Measurements from ENCODE around the gene CXXC1. TPM values are rescaled to one million over a fixed set of nuclear protein-coding genes. Genes with fewer than 3 reads are reported as not detected.

Gene CXXC1
- total and polyA plus RNA-seq, 2 donors (not counting 3 experiments of a cell fraction or from before 2014, with no cell fraction given) = 64.4 to 128 TPM

DNA sequence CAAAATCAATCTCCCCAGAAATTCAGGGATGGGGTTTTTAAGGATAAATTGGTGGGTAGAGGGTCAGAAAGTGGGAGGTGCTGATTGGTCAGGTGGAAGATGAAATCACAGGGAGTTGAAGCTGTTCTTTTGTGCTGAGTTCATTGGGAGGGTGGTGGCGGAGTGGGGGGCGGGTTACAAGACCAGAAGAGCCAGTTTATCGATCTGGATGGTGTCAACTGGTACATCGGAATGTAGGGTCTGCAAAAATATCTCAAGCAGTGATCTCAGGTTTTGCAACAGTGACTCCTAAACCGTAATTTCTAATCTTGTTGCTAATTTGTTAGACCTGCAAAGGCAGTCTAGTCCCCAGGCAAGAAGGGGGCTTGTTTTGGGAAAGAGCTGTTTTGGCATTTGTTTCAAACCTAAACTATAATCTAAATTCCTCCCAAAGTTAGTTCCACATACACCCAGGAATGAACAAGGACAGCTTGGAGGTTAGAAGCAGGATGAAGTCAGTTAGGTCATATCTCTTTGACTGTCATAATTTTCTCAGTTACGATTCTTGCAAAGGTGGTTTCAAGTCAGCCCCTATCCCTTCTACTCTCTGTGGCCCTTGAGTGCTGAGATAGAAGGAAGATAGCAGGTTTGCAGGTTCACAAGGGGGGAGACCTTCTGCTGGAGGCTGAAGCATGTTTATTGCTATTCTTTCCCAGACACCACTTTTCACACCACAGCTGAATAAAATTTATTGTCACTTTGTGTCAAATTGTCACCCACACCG, 12.3 kb upstream of the CXXC1 start:
- Histone ChIP-seq H3K9me3 (replicated peaks; ENCODE audit: control insufficient read depth, insufficient read depth, low read length) (no peaks in the 10 kb centered on the region), H3K4me1 (ENCODE audit: control insufficient read depth, extremely low read depth, insufficient read depth, low read length) (no peaks in the 10 kb centered on the region), H3K79me2 (ENCODE audit: control insufficient read depth, insufficient read depth, low read length) (no peaks in the 10 kb centered on the region), H4K20me1 (replicated peaks; ENCODE audit: control insufficient read depth, extremely low read depth, insufficient read depth, low read length) (no peaks in the 10 kb centered on the region), H3K9me1 (replicated peaks; ENCODE audit: control insufficient read depth, extremely low read depth, insufficient read depth, low read length) (no peaks in the 10 kb centered on the region), H3K4me3 (replicated peaks in 1 of 3; ENCODE audit: insufficient read depth in 1 of 3, low read depth in 1 of 3, low read length in 3 of 3) (no peak overlapping the region), H2AFZ (ENCODE audit: low read depth, low read length) (no peak overlapping the region), H3K9ac (replicated peaks; ENCODE audit: extremely low read depth, insufficient read depth, low read length) (no peak overlapping the region), H3K36me3 (ENCODE audit: control insufficient read depth in 2 of 2, extremely low read depth in 1 of 2, insufficient read depth in 2 of 2, low read length in 2 of 2) (no peaks in the 10 kb centered on the region), H3K4me2 (ENCODE audit: insufficient read depth, low read length) (no peak overlapping the region), H3K27me3 (ENCODE audit: control insufficient read depth in 2 of 2, insufficient read depth in 2 of 2, low read length in 2 of 2) (peaks cover 27 to 32% of the 10 kb centered on the region in 2 experiments), H3K27ac (ENCODE audit: insufficient read depth, low read depth, low read length) (no peak overlapping the region)
- no peak for DNase-seq (ENCODE audit: low read depth, low spot score)
- ChIA-PET POLR2A (no interaction called here), CTCF (interaction anchor here (1.7 kb wide), 1 partner anchor 57 kb away, joined by 3 read pairs; no protein-coding TSS in a partner anchor)
- BruUV-seq (replicated peaks) = no TSS peak
- TF ChIP-seq MYC (IDR thresholded peaks at IDR 0.05; ENCODE audit: low read depth, low read length) (no peak), EZH2 (IDR thresholded peaks at IDR 0.05; ENCODE audit: borderline replicate concordance, low read depth, low read length, severe bottlenecking) (no peak), FOS (IDR thresholded peaks at IDR 0.05; ENCODE audit: borderline replicate concordance, insufficient read depth, low read length) (no peak), GATA2 (IDR thresholded peaks at IDR 0.05; ENCODE audit: insufficient read depth, insufficient read length, low read depth, low read length) (no peak)
- TF ChIP-seq, protein P1, sequence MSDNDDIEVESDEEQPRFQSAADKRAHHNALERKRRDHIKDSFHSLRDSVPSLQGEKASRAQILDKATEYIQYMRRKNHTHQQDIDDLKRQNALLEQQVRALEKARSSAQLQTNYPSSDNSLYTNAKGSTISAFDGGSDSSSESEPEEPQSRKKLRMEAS (IDR thresholded peaks at IDR 0.05; ENCODE audit: insufficient read depth, insufficient read length) = no peak
- dilution Hi-C loops (cut with MboI; ENCODE audit: extremely low pct_ligation_motif_present, low sequenced_read_pairs) (no loop called here), intact Hi-C loops (cut with micrococcal nuclease) (no loop called here)
- FAIRE-seq = no peak

Data from endothelial cell of umbilical vein (primary cell).